Activated T-cell treated with anti-CD3 and anti-CD28 coated beads, Interleukin-2, amount 50 U/mL, for 1 hour (primary cell): ENCODE results near the gene DIO2.

ENCODE experiments used
- DNase-seq: peaks from one replicate; pipeline ENCODE4 v3.0.0-alpha.2; 2020

Gene DIO2

DNA sequence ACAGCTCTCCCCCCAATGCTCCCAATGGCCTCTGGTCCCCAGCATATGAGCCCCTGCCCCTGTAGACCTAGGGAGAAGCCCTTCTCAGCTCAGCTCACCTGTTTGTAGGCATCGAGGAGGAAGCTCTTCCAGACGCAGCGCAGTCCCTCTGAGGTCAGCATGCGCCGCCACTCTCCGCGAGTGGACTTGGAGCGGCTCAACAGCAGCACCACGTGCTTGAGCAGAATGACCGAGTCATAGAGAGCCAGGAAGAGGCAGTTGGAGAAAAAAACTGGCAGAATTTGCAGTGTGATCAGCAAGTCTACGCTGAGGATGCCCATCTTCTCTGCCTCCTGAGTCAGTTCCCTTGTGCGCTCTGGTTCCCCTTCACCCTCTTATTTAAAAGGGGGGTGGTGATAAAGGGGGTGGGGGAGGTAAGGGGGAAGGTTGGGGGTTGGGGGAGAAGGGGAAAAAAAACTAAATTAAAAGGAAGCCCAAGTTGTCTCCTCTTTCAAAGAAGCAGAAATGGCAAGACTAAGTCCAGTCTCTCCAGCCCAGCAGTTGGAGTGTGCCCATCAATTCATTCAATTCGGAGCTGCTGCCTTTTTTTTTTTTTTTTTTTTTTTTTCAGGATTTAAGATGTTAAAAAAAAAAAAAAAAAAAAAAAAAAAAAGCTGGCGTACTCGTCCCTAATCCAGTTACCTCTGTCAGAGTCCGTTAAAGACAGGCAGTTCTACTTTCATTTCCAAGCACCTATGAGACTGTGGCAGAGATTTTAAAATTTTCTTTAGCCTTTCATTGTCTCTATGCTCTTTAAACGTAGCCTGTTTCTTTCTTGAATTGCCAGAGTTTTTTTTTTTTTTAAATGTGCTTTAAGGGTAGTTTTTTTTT, at the start of gene DIO2:
DIO2 (minus strand) TSS at position 352 of the 870 bp plus-strand sequence; CDS start at position 320, 32 bp downstream.
- no peak for DNase-seq

DNA sequence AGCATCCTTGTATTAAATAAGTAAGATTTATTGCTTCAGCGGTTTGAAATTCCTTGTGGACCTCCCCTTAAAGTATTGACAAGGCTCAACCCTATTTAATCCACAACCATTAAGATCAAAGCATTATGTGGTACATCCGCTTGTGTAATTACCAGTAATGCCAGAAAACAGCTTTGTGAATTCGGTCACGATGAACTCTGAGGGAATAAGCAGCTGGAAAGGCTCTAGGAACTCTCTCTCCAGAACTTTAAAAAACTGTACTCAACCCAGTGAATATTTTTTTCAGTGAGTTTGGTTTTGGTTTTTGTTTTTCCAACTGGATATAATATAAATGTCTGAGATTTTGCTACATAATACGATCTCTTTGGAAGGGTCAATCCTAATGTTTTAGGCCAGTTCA, 49.3 kb upstream of the DIO2 start:
- no peak for DNase-seq

DNA sequence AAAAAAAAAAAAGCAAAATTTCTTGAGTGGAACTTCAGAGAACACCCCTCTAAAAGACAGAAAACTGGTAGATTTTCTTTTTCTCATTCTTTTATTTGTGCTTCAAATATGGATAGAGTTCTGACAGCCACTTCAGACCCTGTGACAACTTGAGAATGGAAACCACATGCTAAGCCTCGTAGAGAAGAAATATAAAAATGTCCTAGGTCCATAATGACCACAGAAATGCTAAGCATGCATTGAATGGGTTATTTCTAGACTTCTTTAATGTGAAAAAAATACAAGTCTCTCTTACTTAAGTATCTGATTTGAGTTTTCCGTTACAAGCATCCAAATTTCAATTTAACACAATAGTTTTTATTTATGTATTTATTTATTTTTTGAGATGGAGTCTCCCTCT, 28.3 kb upstream of the DIO2 start:
- DNase-seq = no peak

DNA sequence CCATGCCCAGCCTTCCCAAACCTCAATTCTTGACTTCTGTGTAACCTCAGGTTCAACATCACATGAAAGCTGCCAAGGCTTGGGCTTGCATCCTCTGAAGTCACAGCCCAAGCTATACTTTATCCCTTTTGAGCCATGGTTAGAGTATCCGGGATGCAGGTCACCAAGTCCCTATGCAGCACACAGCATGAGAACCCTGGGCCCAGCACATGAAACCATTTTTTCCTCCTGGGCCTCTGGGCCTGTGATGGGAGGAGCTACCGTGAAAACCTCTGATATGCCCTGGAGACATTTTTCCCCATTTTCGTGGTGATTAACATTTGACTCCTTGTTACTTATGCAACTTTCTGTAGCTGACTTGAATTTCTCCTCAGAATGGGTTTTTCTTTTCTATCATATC, 25.8 kb upstream of the DIO2 start:
- DNase-seq = no peak

DNA sequence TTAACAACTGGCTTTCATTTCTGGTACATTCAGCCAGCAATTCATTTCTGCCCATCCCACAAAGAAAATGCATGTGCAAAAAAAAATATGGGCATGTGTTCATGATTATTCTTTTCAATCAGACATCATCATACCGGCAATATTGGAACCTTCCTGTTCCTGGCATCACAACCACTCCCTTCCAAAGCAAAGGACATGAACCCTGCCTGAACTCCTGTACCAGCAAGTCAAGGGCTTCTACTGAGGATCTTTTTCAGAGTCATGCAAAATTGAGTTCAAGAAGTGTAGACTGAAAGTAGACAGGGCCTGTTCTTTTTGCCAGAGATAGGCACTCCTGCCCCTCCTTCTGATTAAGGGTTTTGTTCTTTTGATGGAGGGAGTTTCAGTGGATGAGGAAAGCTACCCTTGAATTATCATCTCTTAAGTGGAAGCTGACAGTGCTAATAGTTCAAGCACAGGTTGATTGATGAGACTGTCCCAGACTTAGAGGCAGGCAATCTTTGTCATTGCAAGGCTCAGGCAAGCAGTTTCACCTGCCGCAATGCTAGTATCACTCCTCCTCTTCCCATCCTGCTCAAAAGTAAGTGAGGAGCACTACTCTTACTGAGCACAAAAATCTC, 22.3 kb upstream of the DIO2 start:
- no peak for DNase-seq

DNA sequence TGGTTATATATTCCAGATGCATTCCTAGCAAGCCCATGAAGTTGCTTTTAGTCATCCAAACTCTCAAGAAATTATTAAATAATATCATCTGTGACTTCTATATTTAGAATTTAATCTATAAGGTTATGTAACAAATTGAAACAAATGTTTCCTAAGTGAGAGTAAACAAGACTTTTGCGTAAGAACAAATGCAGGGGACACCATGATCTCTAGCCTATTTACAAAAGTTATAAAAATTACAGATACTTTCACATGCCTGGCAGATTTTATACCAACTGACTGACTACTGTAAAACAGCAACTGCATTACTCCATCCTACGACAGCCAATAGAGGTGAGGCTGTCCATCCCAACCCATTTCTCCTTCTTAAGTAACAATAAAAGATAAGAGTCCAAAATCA, 20.4 kb upstream of the DIO2 start:
- DNase-seq = no peak

DNA sequence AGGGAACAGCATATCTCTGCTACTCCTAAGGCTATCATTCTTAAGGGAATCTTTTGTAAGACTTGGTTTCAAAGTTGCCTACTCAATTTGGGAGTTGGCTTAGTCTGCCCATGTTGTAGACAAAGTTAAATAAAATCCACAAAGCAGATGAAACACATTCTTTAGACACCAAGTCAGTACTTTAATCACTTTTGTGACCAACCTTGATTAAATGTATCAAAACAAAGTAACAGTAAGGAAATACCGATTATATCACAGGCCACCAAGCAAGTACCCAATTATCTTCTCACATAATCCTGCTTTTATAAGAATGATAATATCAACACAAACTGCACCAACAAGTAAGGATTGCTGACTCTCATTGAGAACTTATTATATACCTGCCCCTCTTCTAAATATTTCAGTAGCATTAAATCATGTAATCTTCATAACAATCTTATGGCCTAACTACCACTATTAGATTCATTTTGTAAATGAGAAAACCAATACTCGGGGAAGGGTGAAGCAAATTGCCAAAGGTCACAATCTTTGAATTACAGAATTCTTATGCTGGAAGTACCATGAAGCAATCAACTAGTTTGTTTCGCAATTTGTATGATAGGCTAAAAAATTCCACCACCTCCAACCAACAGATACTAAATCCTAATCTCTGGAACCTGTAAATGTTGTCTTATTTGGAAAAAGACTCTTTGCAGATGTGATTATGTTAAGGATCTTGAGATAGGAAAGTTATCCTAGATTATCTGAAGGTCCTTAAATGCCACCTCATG, 12.6 kb upstream of the DIO2 start:
- no peak for DNase-seq

DNA sequence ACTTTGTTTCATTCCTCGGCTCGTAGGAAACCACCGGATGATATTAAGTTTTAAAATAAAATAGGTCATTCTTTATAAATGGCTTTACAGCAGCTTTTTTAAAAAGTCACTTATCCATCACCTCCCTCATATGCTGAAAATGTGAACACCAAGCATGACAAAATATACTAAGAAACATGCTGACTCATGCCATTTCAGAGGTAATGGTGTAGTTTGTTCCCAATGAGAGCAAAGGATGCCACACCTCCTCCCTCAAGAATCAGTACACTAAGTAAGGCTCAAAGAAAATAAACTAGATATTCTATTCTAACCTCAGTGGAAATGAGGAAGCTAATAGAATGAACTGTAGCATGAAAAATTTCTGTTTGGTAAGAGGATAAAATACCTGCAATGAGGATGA, 5.5 kb upstream of the DIO2 start:
- DNase-seq = no peak

DNA sequence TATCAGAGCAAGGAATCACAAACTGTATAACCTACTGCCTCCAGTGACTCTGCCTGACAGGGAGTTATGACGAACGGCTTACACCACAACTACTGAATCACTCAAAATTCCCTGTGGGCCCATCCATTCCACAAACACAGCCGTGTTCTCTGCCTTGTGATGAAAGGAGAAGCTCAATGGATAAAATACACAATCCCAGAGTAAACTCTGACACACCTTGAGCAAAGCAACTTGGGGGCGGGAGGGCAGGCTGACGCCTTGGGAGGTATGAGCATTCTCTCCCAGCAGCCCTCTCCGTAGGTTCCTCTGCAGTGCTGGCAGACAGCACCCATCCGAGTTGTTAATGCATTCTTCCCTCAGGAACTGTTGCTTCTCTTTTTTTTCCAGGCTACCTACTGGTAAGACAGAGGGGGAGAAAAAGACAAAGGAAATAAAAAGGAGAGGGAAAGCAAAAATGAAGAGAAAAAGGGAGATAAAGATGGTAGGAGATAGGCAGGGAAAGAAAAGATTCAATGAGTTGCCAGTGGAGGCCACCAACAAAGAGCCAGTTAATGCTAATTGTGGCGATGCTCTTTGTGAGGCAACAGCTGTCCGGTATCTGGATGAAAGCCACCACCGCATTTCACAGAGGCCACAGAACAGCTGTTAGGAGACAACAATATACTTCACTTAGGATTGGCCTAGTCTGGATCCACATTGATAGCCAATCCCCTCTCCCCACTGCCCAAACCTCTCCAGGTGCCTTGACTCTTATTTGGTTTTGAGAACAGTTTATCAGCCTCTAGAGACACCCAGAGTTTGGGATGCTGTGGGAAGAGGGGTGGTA, 4.7 kb upstream of the DIO2 start:
- no peak for DNase-seq

DNA sequence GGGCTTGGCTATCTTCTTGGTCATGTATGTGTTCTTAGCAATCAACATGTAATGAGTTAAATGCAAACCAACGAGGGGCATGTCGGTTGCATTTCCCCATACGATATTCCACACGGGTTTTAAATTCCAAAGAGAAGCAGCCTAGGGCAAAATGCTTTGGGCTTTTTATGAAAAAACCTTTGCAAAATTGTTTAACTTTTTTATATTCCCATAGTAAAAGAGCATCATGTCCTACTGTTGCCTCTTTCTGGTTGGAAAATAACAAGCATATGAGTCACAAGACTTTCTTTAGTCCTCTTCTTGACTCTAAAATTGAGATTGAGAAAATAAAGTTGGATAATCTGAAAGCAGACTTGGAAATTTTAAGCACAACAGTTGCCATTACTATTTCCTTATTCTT, 3.8 kb upstream of the DIO2 start:
- no peak for DNase-seq

DNA sequence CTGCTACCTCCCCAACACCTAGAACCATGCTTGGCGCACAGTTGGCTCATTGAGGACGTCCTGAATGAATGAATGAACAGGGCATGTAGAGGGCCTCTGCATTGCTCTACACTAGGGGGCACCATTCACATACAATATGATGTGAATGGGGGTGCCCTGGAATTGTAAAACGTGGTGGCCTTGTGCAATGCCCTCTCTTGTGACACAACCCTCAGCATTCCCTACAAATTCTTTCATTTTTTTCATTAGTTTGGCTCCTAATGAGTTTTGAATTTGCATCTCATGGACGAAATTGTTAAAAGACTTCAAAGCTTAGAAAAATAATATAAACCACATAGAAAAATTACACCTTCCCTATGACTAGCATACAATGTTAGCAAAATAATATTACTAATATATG, 2.3 kb upstream of the DIO2 start:
- DNase-seq = no peak

DNA sequence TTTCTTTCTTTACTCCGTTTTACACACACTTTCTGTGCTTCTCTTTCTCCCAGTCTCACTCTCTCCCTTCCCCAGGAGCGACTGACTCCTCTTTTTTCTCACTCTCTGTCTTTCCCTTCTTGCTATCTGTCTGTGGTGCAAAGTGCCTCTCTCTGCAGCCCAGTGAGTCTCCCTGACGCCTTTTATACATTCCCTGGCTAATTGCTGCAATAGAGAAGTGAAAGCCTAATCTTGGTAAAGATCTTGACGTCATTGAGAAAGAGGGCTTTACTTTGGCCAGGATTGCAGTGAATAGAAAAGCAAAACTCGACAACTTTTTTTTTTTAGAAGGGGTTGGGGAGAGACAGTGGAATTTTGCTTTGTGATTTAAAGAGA, 706 bp upstream of the DIO2 start:
- no peak for DNase-seq

DNA sequence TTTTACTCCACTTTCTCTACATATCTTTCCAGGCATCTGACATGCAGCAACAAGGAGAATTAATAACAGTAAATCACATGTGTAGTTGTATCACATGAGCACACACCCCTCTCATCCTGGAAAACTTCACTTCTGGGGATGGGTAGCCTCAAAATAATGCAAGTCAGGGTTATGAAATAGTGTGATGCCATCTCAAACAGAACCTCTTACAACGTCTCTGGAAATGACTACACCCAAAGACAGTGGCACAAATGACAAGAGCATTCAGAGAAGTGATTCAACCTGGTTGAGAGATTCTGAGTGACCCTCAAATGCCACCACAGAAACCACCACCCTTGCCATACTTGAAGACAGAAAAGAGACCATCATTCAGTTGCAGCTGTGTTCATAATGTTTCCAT, 2.8 kb downstream of the DIO2 start:
- DNase-seq = no peak

DNA sequence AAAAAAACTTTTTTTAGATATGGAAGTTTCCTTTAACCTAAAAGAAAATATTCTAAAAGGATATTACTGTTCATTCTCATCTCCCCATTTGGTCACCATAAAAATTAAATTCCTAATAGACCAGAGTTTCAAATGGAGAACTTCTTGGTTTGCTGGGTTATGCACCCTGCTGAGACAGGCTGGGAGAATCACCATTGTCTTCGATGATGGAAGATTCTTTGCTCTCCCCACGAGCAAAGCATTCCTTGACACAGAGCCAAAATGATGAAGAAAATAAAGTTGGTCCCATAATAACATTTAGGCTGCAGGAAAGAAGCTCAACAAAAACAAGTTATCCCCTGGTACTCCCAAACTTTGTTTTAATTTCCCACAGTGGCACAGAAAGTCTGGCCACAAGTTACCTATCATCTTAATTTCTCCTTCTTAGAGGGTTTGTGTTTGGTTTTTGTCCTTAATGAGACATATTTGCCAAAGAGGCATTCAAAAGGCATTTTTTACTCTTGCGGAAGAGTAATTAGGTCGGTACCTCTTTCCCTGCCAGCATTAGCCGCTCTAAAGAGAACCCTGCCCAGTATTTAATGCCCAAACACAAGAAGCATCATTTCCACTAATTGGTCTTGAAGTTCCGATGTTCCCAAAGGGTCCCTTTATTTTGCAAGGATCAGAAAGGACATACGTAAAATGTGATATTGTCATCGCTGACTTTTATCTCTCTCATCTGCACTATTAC, 4.8 kb downstream of the DIO2 start:
- no peak for DNase-seq

DNA sequence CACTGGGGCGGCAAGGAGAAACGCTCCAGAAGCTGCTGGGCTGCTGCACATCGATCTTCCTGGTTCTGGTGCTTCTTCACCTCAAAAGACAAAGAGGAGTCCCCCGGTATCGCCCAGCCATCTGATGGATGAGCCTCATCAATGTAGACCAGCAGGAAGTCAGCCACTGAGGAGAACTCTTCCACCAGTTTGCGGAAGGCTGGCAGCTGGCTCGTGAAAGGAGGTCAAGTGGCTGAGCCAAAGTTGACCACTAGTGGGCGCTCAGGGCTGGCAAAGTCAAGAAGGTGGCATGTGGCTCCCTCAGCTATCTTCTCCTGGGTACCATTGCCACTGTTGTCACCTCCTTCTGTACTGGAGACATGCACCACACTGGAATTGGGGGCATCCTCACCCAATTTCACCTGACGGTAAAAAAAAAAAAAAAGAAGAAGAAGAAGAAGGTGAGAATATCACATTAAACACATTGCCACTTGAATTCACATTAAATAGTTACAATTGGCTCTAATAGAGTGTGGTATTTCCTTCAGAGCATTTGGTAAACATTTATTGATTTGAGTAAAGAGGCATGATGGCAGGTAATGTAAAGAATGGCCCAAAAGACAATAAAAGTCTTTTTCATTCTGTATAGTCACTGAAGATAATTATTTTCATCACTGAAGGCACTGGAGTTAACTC, 8.3 kb downstream of the DIO2 start:
- DNase-seq = no peak

DNA sequence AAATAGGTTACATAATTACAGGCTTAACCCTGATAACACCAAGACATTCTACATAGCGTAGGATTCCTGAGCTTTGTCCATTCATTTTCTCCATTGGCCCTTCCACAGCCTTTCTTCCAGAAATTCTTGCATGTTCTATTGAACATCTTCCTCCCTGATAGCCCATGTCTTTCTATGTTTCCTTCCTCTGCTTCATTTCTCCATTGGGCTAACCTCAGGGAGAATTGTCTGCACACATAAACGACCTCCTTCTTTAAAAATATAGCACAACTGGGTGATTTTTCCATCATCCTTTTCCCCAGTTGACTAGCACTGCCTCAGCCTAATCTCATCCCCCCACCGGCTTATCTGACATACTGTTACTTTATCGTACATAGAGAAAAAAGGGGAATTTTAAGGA, 11.2 kb downstream of the DIO2 start:
- DNase-seq = no peak

DNA sequence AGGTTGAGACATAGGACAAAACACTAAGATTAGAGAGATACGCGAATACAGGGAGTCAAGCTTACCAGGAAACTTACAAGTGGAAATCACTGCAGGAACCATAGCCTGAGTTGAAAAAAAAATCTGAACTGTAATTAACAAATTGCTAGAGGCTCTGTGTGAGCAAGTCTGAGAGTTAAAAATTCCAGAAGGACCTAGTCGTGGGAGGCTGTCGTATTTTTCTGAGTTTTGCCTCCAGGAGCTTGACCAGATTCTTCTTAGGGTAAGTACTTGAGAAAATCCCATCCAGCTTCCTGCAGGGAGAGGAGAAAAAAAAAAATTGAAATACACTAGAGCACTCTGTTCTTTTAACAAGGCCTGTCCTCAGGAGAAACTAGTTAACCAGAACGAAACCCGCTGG, 22.7 kb downstream of the DIO2 start:
- no peak for DNase-seq

DNA sequence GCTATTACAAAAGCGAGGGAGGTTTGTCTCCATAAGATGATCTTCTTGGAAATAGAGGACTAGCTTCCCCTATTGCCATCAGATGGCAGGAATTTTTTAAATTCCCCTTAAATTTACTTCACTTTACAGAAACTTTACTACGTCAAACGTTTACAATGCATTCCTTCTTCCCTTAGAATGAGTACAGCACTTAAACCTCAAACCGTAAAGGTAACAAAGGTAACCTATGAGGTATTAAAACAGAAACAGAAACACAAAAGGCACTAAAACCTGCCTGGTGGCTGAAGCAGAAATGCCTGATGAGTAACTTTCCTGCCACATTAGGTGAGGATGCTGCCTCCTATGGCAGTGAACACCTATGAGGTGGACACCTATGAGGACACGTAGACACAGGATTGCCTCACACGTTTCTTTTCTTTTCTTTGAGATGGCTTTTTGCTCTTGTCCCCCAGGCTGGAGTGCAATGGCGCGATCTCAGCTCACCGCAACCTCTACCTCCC, 25.0 kb downstream of the DIO2 start:
- no peak for DNase-seq

DNA sequence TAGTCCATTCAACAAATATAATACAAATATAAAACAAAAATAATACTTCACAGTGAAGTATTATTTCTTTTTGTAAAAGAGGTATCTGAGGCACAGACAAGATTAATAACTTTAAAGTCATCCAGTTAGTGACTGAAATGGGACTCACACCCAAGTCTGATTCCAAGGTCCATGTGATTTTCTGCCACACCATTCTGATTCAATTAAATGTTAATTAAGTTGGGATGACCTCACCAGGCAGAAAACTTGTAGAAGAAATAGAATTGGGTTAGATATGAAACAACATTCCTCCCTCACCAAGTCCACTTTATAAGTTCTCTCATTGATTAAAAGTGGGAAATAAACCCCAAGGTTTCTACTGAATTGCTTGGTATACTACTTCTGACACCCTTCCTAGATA, 34.4 kb downstream of the DIO2 start:
- no peak for DNase-seq

DNA sequence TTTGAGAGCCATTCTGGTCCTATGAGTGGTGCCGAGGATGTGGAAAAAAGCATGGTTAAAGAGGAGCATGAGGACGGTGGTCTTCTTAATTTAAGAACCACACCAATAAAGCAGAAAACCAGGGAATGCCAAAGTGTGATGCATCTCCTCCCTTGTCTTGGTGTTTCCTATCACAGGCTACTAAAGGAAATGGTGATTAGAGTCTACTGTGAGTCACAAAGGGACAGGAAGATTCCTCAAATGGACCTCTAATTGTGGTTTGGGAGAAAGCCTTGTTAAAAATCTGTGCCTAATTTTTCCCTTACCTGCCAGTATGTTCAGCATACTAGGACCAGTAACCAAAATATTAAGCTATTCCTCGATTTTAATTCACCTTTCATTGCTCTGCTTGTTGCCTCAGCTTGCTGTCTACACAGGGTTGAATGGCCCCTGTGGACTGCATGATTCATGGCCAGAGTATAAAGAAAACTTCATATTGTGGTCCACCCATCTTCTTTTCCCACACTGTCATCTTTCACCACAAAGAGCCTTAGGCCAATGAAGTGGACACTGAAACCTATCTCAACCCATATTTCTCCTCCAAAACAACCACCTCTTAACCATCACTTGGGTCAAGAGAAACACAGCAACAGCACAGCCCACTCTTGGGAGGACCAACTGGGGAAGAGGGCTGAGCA, 38.8 kb downstream of the DIO2 start:
- no peak for DNase-seq
